Measurements from ENCODE around the gene TSNAXIP1.
A peak's percentile ranks its signal among the peaks of the same experiment; 100 is the strongest.

Gene TSNAXIP1

GRCh38 chr16:67807148-67807682 is 526 bp downstream of the TSNAXIP1 start:
- DNase-seq (ENCODE audit: low spot score): no peak
- in situ Hi-C loops (cut with MboI; ENCODE audit: low sequenced_read_pairs, unreplicated experiment): loop anchor here (25.0 kb wide), 1 partner anchor 270 kb away; the partner anchor contains the start of gene RIPOR1

GRCh38 chr16:67811899-67812298 is 5.2 kb downstream of the TSNAXIP1 start:
- DNase-seq (ENCODE audit: low spot score): no peak
- in situ Hi-C loops (cut with MboI; ENCODE audit: low sequenced_read_pairs, unreplicated experiment): loop anchor here (25.0 kb wide), 1 partner anchor 275 kb away; the partner anchor contains the start of gene RIPOR1
- no peak for TF ChIP-seq CTCF (IDR thresholded peaks at IDR 0.05; ENCODE audit: borderline replicate concordance, control extremely low read depth, extremely low read depth, insufficient read depth, missing control alignments)

More at GRCh38 chr16:67807148-67807682, 526 bp downstream of the TSNAXIP1 start:
- TF ChIP-seq CTCF (IDR thresholded peaks at IDR 0.05; ENCODE audit: borderline replicate concordance, control extremely low read depth, extremely low read depth, insufficient read depth, missing control alignments): peak; percentile 17

- in situ Hi-C loops (cut with MboI; ENCODE audit: low sequenced_read_pairs, unreplicated experiment): loop anchor here (25.0 kb wide), 1 partner anchor 277 kb away; the partner anchor contains the start of gene RIPOR1
- no peak for DNase-seq (ENCODE audit: low spot score)
- no peak for TF ChIP-seq CTCF (IDR thresholded peaks at IDR 0.05; ENCODE audit: borderline replicate concordance, control extremely low read depth, extremely low read depth, insufficient read depth, missing control alignments)
Measured at GRCh38 chr16:67814567-67814966, 7.9 kb downstream of the TSNAXIP1 start.

- no peak for DNase-seq (ENCODE audit: low spot score)
- in situ Hi-C loops (cut with MboI; ENCODE audit: low sequenced_read_pairs, unreplicated experiment): loop anchor here (25.0 kb wide), 1 partner anchor 283 kb away; the partner anchor contains the start of gene RIPOR1
- no peak for TF ChIP-seq CTCF (IDR thresholded peaks at IDR 0.05; ENCODE audit: borderline replicate concordance, control extremely low read depth, extremely low read depth, insufficient read depth, missing control alignments)
Measured at GRCh38 chr16:67820608-67821259, 14.0 kb downstream of the TSNAXIP1 start.

GRCh38 chr16:67822511-67822910 is 15.8 kb downstream of the TSNAXIP1 start:
- no peak for TF ChIP-seq CTCF (IDR thresholded peaks at IDR 0.05; ENCODE audit: borderline replicate concordance, control extremely low read depth, extremely low read depth, insufficient read depth, missing control alignments)
- in situ Hi-C loops (cut with MboI; ENCODE audit: low sequenced_read_pairs, unreplicated experiment): loop anchor here (25.0 kb wide), 1 partner anchor 285 kb away; the partner anchor contains the start of gene RIPOR1
- DNase-seq (ENCODE audit: low spot score): no peak

- no peak for DNase-seq (ENCODE audit: low spot score)
- no peak for TF ChIP-seq CTCF (IDR thresholded peaks at IDR 0.05; ENCODE audit: borderline replicate concordance, control extremely low read depth, extremely low read depth, insufficient read depth, missing control alignments)
- in situ Hi-C loops (cut with MboI; ENCODE audit: low sequenced_read_pairs, unreplicated experiment): no loop called here
Measured at GRCh38 chr16:67825119-67825518, 18.4 kb downstream of the TSNAXIP1 start.
